Stimulated activated CD4-positive, alpha-beta T cell treated with anti-CD3 and anti-CD28 coated beads, TNF-alpha, amount 100 ng/mL, for 1 hour (primary cell): ENCODE results near the gene CTDSP1.
A peak's percentile ranks its signal among the peaks of the same experiment; 100 is the strongest.

Source experiments
- DNase-seq, 3 donors: peaks; one replicate each; pipeline ENCODE4 v3.0.0-alpha.2; 2020; ENCODE audit warnings: low read depth in 3 of 3, low spot score in 1 of 3

The CTDSP1 gene

GRCh38 chr2:218382785-218383184, 16.9 kb upstream of the CTDSP1 start:
- DNase-seq = no peak

DNA sequence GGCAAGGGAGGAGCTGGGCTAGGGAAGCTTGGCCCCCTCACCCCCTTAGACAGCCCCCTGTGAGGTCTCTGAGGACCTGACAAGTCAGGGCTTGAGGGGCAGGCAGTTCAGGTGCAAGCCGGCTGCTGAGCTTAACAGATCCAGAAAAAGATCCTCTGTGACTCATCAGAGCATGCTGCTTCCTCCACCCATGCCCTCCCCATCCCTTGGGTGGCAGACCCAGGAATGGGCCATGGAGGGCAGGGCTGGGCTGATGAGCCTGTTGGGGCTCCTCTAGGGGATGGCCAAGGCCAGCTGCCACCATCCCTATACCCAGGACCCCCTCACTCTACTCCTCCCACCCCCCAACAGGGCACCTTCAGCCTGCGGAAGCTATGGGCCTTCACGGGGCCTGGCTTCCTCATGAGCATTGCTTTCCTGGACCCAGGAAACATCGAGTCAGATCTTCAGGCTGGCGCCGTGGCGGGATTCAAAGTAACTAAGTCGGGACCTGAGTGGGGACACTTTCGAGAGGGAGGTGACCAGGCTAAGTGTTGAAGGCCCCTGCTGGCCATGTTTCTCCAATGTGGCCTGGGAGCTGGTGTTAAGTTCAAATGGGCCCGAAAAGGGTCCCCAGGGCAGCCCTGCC, 15.7 kb upstream of the CTDSP1 start:
- no peak for DNase-seq

DNA sequence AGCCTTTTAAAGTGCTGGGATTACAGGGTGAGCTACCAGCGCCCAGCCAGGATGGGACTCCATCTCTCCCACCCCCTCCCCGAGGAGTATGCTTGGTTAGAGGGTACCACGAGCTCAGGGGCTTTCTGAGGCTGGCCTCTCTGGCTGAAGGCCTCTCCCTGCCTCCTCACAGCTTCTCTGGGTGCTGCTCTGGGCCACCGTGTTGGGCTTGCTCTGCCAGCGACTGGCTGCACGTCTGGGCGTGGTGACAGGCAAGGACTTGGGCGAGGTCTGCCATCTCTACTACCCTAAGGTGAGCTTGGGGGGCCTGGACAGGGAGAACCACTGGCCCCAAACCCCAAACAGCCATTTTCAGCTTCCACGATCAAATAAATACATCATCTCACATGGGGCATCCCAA, 14.7 kb upstream of the CTDSP1 start:
- no peak for DNase-seq

- no peak for DNase-seq
These were observed 12.9 kb upstream of the CTDSP1 start for GRCh38 chr2:218386505-218387368.

GRCh38 chr2:218387369-218388194, 12.1 kb upstream of the CTDSP1 start:
- no peak for DNase-seq

- DNase-seq = no peak
These were observed 10.1 kb upstream of the CTDSP1 start for GRCh38 chr2:218389333-218390150.

GRCh38 chr2:218391202-218391601, 8.5 kb upstream of the CTDSP1 start:
- no peak for DNase-seq

GRCh38 chr2:218392459-218392858, 7.2 kb upstream of the CTDSP1 start:
- no peak for DNase-seq

DNA sequence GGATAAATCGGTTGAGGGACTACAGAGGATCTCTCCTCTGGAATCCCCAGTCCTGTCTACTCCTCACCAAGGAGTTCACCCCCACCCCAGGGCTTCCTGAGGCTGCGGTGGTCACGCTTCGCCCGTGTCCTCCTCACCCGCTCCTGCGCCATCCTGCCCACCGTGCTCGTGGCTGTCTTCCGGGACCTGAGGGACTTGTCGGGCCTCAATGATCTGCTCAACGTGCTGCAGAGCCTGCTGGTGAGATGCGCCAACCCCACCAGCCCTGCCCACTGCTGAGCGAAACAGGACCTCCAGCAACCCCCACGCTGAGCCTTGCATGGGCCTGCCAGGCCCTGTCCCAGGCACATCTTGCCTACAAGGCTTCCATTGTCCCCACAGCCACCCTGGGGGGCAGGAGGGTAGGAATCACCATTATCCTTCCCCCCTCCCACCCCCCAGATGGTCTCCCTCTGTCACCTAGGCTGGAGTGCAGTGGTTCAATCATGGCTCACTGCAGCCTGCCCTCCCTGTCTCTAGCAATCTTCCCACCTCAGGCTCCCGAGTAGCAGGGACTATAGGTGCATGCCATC, 6.7 kb upstream of the CTDSP1 start:
- DNase-seq = no peak

- no peak for DNase-seq
These were observed 5.8 kb upstream of the CTDSP1 start for GRCh38 chr2:218393750-218394290.

DNA sequence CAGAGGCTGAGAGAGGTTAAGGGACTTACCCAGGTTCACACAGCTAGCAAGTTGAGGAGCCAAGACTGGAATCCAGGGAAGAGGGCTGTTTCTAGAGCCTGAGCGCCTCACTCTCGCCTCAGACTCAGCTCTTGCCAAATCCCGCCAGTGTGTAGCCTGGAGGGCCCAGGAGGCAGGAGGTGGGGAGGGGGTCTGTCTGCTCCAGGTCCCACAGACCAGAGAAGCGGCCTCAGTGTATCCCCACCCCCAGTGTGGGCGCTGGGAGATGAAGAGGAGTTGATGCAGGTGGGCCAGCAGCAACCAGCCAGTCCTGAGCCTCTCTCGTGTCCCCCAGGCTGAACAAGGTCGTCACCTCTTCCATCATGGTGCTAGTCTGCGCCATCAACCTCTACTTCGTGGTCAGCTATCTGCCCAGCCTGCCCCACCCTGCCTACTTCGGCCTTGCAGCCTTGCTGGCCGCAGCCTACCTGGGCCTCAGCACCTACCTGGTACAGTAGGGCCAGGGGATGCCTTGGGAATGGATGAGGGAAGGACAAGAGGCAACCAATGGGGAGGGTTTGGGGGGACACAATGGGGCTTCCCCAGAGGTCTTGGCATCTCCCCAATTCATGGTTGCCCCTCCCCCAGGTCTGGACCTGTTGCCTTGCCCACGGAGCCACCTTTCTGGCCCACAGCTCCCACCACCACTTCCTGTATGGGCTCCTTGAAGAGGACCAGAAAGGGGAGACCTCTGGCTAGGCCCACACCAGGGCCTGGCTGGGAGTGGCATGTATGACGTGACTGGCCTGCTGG, 5.2 kb upstream of the CTDSP1 start:
- DNase-seq = no peak

DNA sequence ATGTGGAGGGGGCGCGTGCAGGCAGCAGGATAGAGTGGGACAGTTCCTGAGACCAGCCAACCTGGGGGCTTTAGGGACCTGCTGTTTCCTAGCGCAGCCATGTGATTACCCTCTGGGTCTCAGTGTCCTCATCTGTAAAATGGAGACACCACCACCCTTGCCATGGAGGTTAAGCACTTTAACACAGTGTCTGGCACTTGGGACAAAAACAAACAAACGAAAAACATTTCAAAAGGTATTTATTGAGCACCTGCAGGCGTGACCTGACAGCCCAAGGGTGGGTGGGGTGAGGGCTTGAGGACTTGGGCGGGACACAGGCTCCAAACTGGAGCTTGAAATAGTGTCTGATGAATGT, 4.6 kb upstream of the CTDSP1 start:
- DNase-seq = no peak

DNA sequence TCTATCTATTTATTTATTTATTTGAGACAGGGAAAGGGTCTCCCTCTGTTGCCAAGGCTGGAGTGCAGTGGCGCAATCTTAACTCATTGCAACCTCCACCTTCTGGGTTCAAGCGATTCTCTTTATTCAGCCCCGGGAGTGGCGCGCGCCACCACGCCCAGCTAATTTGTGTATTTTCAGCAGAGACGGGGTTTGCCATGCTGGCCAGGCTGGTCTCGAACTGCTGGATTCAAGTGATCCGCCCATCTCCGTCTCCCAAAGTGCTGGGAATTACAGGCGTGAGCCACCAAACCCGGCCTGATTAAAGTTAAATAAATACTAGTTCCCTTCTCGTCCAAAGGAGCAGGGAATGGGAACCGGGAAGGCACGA, 4.2 kb upstream of the CTDSP1 start:
- DNase-seq = no peak

- peak; percentile 87 to 91 (median 90) for DNase-seq
These were observed 3.6 kb upstream of the CTDSP1 start for GRCh38 chr2:218395826-218396687.

DNA sequence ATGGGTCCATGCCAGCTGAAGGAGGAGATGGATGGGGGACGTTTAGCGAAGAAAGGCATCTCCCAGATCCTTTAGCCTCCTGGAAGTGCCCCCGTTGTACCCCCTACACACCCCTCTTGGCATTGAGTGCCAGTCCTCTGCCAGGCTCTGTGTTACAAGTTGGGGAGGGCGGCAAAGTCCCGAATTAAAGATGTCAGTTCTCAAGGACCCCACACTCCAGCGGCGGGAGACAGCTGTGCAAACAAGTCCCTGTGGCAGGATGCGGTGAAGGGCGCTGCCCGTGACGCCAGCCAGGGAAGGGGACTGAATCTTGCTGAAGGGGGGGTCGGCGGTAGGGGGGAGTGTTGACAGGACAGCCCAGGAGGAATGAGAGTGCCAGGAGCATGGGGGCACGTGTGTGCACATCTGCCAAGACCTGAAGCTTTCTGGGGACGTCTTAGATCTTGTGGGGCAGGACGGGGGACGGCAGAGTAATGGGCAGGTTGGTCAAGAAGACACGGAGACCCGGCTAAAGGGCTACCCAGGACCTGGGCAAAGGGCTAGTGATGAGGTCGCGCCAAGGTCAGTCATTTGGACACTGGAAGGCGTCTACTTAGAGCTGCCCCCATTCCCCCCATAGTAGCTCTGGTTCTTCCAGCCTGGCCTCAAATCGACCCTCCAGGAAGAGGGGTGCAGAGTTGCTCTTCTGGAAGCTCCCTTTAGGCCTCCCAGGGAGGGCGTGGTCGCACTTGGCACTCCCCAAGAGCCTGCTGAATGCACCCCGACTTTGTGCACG, 2.8 kb upstream of the CTDSP1 start:
- DNase-seq = peak in 2 of 3 donors; percentile 55 to 57

- DNase-seq = no peak
These were observed 2.2 kb upstream of the CTDSP1 start for GRCh38 chr2:218397463-218397819.

DNA sequence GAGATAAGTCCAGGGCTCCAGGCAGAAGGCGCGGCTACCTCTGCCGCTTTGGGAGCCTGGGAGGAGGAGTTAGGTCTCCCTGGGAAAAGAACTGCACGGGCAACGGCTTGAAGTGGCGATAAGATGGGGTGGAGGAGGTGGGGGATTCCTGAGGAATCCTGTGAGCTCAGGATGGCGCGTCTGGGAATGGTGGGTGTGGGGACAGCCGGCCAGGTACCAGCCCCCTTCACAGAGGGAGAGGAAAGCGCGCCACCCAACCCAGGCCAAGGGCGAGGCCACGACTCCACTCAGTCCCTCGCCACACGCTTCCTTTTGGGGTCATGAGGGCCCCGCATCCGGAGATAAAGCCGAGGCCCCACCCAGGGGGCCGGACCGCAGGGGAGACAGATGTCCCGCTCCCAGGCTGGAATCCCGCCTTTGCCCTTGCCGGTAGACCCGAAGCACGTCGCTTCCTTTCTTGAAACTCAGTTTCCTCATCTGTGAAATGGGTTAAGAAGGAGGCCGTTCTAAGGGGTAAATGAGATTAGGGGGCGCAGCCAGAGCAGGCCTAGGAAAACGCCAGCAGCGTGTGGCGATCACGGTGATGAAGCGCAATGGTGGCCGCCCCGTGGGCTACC, 1.7 kb upstream of the CTDSP1 start:
- DNase-seq = peak in 1 of 3 donors; percentile 18
